Measurements from ENCODE around the gene SLC35B2.
A peak's percentile ranks its signal among the peaks of the same experiment; 100 is the strongest.

The SLC35B2 gene

GRCh38 chr6:44222486-44223318, 34.6 kb downstream of the SLC35B2 start:
- peaks cover 15% of the 10 kb centered on the region for H3K27me3 ChIP-seq (ENCODE audit: insufficient read depth, low read length, poor library complexity)
- 0 out of 2 replicates have a peak, but pooled peaks cover 3% of the 10 kb centered on the region for H3K36me3 ChIP-seq (ENCODE audit: insufficient read depth, low read length)
- TF ChIP-seq EZH2 (IDR thresholded peaks at IDR 0.05; ENCODE audit: borderline replicate concordance, low read depth, low read length, severe bottlenecking) (no peak), CTCF (IDR thresholded peaks at IDR 0.05; ENCODE audit: borderline replicate concordance, extremely low read depth, low read length, poor library complexity, severe bottlenecking) (no peak)
- H3K79me2 ChIP-seq (ENCODE audit: insufficient read depth, low read length) = peaks cover 23% of the 10 kb centered on the region
- no peaks in the 10 kb centered on the region for H3K9me3 ChIP-seq (ENCODE audit: insufficient read depth, low read length, severe bottlenecking)
- H3K4me3 ChIP-seq (ENCODE audit: low read depth in 1 of 2, low read length in 2 of 2) = peak overlapping the region in 1 of 2 experiments; percentile 68; a peak in 3 of 4 replicates
- H3K9ac ChIP-seq (ENCODE audit: low read depth, low read length) = peak overlapping the region; percentile 69
- H3K4me2 ChIP-seq (ENCODE audit: insufficient read depth, low read length) = peak overlapping the region; percentile 87
- H3K27ac ChIP-seq (ENCODE audit: low read length) = peak overlapping the region; percentile 20; the same call in 1 of the 2 replicates
- H4K20me1 ChIP-seq (ENCODE audit: insufficient read depth, low read length) = peaks cover 23% of the 10 kb centered on the region
- H3K4me1 ChIP-seq (ENCODE audit: insufficient read depth, low read length) = peaks cover 51% of the 10 kb centered on the region
- H2AFZ ChIP-seq (ENCODE audit: low read depth, low read length) = peak overlapping the region; percentile 80
- DNase-seq = no peak
- no peak; the same call in 1 of the 3 replicates for ATAC-seq (ENCODE audit: insufficient read depth, low read depth)

GRCh38 chr6:44221961-44222335, 35.4 kb downstream of the SLC35B2 start:
- Histone ChIP-seq H3K36me3 (ENCODE audit: insufficient read depth, low read length) (0 out of 2 replicates have a peak, but pooled peaks cover 3% of the 10 kb centered on the region), H3K9ac (ENCODE audit: low read depth, low read length) (no peak overlapping the region), H3K79me2 (ENCODE audit: insufficient read depth, low read length) (peaks cover 23% of the 10 kb centered on the region), H2AFZ (ENCODE audit: low read depth, low read length) (no peak overlapping the region), H4K20me1 (ENCODE audit: insufficient read depth, low read length) (peaks cover 17% of the 10 kb centered on the region), H3K27me3 (ENCODE audit: insufficient read depth, low read length, poor library complexity) (peaks cover 22% of the 10 kb centered on the region), H3K9me3 (ENCODE audit: insufficient read depth, low read length, severe bottlenecking) (no peaks in the 10 kb centered on the region), H3K4me1 (ENCODE audit: insufficient read depth, low read length) (peaks cover 48% of the 10 kb centered on the region), H3K4me2 (ENCODE audit: insufficient read depth, low read length) (no peak overlapping the region), H3K27ac (ENCODE audit: low read length) (no peak overlapping the region), H3K4me3 (ENCODE audit: low read depth in 1 of 2, low read length in 2 of 2) (no peak overlapping the region)
- no peak for TF ChIP-seq CTCF (IDR thresholded peaks at IDR 0.05; ENCODE audit: borderline replicate concordance, extremely low read depth, low read length, poor library complexity, severe bottlenecking)
- ATAC-seq (ENCODE audit: insufficient read depth, low read depth) (no peak), DNase-seq (no peak)

- Histone ChIP-seq H3K9ac (ENCODE audit: low read depth, low read length) (no peak overlapping the region), H3K4me2 (ENCODE audit: insufficient read depth, low read length) (no peak overlapping the region), H2AFZ (ENCODE audit: low read depth, low read length) (no peak overlapping the region), H3K79me2 (ENCODE audit: insufficient read depth, low read length) (peaks cover 22% of the 10 kb centered on the region), H3K9me3 (ENCODE audit: insufficient read depth, low read length, severe bottlenecking) (no peaks in the 10 kb centered on the region), H4K20me1 (ENCODE audit: insufficient read depth, low read length) (peaks cover 12% of the 10 kb centered on the region), H3K27me3 (ENCODE audit: insufficient read depth, low read length, poor library complexity) (peaks cover 26% of the 10 kb centered on the region), H3K36me3 (ENCODE audit: insufficient read depth, low read length) (0 out of 2 replicates have a peak, but pooled peaks cover 3% of the 10 kb centered on the region), H3K4me1 (ENCODE audit: insufficient read depth, low read length) (peaks cover 43% of the 10 kb centered on the region), H3K4me3 (ENCODE audit: low read depth in 1 of 2, low read length in 2 of 2) (no peak overlapping the region), H3K27ac (ENCODE audit: low read length) (no peak overlapping the region)
- DNase-seq = peak; percentile 75
- ATAC-seq (ENCODE audit: insufficient read depth, low read depth) = peak; percentile 51
- TF ChIP-seq EZH2 (IDR thresholded peaks at IDR 0.05; ENCODE audit: borderline replicate concordance, low read depth, low read length, severe bottlenecking) = no peak
- peak; percentile 74 for TF ChIP-seq CTCF (IDR thresholded peaks at IDR 0.05; ENCODE audit: borderline replicate concordance, extremely low read depth, low read length, poor library complexity, severe bottlenecking)
These were observed 35.9 kb downstream of the SLC35B2 start for GRCh38 chr6:44221291-44221960.
